NCI-H748 (cell line): ENCODE data around the gene ZNF497.
A peak's percentile ranks its signal among the peaks of the same experiment; 100 is the strongest.

Experiments used
- DNase-seq: peaks from one replicate; lab custom pipeline; 2025; ENCODE audit not compliant: unreplicated experiment; lab: John Stamatoyannopoulos, UW

Gene ZNF497

DNA sequence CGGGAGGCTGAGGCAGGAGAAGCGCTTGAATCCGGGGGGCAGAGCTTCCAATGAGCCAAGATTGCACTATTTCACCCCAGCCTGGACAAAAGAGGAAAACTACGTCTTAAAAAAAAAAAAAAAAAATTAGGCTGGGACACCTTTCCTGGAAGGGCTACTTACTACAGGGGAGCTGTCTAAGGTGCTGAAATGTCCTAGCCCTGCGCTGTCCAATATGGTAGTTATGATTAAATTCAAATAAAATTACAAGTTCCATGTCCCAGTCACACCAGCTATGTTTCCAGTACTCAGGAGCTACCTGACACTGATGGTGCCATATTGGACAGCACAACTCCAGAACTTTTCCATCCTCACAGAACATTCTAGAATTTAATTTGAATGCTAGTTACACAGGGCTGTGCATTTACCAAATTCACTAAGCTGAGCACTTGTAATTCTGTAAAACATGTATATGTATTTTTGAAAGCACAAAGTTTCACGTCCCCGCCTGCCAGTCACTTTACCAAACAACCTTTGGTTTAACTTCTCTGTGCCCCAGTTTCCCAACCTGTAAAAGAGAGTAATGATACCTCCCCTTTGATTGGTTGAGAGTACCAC, 45.0 kb downstream of the ZNF497 start:
- no peak for DNase-seq

GRCh38 chr19:58315580-58315979, 47.0 kb downstream of the ZNF497 start:
- no peak for DNase-seq

GRCh38 chr19:58311345-58311865, 51.1 kb downstream of the ZNF497 start:
- DNase-seq, result no peak

- DNase-seq, result peak; percentile 26
These were observed 51.9 kb downstream of the ZNF497 start for GRCh38 chr19:58310685-58311084.

- no peak for DNase-seq
These were observed 54.8 kb downstream of the ZNF497 start for GRCh38 chr19:58307736-58308135.

GRCh38 chr19:58305932-58306323, 56.6 kb downstream of the ZNF497 start:
- no peak for DNase-seq

- peak; percentile 99 for DNase-seq
These were observed 57.3 kb downstream of the ZNF497 start, which contains the start of gene ERVK3-1 for GRCh38 chr19:58305065-58305931. Gene ERVK3-1 (plus strand): TSS chr19:58305377. CDS start chr19:58312169, 6,792 bp downstream.

DNA sequence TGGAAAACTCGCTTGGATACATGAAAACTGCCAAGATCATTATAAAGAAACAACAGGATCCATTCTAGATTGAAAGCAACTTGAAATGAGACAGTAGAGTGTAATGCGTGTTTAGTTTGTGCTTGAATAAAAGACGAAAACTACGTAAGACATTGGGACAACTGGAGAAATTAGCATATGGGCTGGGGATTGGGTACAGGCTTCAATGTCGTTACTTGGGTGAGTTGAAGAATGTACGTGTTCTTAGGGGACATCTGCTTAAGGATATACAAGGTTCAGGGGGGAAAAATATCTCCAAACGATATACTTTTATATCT, 57.8 kb downstream of the ZNF497 start:
- no peak for DNase-seq
